ENCODE results near the gene AP3B1.
"Not testable (repeated sequence)": the region's sequence is repeated elsewhere in the genome, so short reads cannot be mapped to it uniquely, and the experiment has no call there.

DNA sequence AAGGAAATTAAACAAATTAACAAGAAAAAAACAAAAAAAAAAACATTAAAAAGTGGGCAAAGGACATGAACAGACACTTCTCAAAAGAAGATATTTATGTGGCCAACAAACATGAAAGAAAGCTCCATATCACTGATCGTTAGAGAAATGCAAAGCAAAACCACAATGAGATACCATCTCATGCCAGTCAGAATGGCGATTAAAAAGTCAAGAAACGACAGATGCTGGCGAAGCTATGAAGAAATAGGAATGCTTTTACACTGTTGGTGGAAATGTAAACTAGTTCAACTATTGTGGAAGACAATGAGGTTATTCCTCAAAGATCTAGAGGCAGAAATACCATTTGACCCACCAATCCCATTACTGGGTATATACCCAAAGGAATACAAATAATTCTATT is 223.8 kb downstream of the AP3B1 start:
- TF ChIP-seq, protein P1, sequence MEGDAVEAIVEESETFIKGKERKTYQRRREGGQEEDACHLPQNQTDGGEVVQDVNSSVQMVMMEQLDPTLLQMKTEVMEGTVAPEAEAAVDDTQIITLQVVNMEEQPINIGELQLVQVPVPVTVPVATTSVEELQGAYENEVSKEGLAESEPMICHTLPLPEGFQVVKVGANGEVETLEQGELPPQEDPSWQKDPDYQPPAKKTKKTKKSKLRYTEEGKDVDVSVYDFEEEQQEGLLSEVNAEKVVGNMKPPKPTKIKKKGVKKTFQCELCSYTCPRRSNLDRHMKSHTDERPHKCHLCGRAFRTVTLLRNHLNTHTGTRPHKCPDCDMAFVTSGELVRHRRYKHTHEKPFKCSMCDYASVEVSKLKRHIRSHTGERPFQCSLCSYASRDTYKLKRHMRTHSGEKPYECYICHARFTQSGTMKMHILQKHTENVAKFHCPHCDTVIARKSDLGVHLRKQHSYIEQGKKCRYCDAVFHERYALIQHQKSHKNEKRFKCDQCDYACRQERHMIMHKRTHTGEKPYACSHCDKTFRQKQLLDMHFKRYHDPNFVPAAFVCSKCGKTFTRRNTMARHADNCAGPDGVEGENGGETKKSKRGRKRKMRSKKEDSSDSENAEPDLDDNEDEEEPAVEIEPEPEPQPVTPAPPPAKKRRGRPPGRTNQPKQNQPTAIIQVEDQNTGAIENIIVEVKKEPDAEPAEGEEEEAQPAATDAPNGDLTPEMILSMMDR (IDR thresholded peaks at IDR 0.05) = not testable (repeated sequence)
- not testable (repeated sequence) for TF ChIP-seq EZH2 (IDR thresholded peaks at IDR 0.05; ENCODE audit: borderline replicate concordance, insufficient read depth, low read depth, low read length, poor library complexity, severe bottlenecking)
